HS-5 (cell line): ENCODE data around the gene FIBCD1.

Experiments
- DNase-seq: peaks from one replicate; pipeline ENCODE4 v3.0.0-alpha.2; 2012; ENCODE audit warnings: low read depth

FIBCD1 gene

GRCh38 chr9:130906735-130907416, 32.2 kb downstream of the FIBCD1 start:
- no peak for DNase-seq

GRCh38 chr9:130905902-130906734, 32.9 kb downstream of the FIBCD1 start:
- no peak for DNase-seq

- DNase-seq: no peak
Measured at GRCh38 chr9:130905125-130905901, 33.7 kb downstream of the FIBCD1 start.

GRCh38 chr9:130904070-130905044, 34.7 kb downstream of the FIBCD1 start:
- no peak for DNase-seq

GRCh38 chr9:130903194-130904069, 35.6 kb downstream of the FIBCD1 start:
- DNase-seq: no peak

- no peak for DNase-seq
Measured at GRCh38 chr9:130902204-130903185, 36.6 kb downstream of the FIBCD1 start.

- no peak for DNase-seq
Measured at GRCh38 chr9:130901498-130902203, 37.4 kb downstream of the FIBCD1 start.

- no peak for DNase-seq
Measured at GRCh38 chr9:130900701-130901497, 38.1 kb downstream of the FIBCD1 start.

GRCh38 chr9:130899051-130899748, 39.8 kb downstream of the FIBCD1 start:
- DNase-seq: no peak

- no peak for DNase-seq
Measured at GRCh38 chr9:130898552-130898852, 40.5 kb downstream of the FIBCD1 start.

- no peak for DNase-seq
Measured at GRCh38 chr9:130897848-130898551, 41.0 kb downstream of the FIBCD1 start.

- DNase-seq: no peak
Measured at GRCh38 chr9:130897105-130897751, 41.8 kb downstream of the FIBCD1 start.

- DNase-seq: no peak
Measured at GRCh38 chr9:130896233-130897014, 42.6 kb downstream of the FIBCD1 start, which contains the start of gene QRFP. Gene QRFP, minus strand, starts transcription at chr9:130896812. Its CDS starts 2,974 bp downstream, at chr9:130893838.

GRCh38 chr9:130895481-130896232, 43.4 kb downstream of the FIBCD1 start:
- DNase-seq: no peak
